IPS-NIHi7 (cell line): ENCODE data around the gene TMEM140.
"Not testable (repeated sequence)": the region's sequence is repeated elsewhere in the genome, so short reads cannot be mapped to it uniquely, and the experiment has no call there.

Source experiments
- DNase-seq: peaks from one replicate; pipeline ENCODE4 v3.0.0; 2012; ENCODE audit warnings: mixed read lengths; ENCODE audit errors: extremely low spot score

The TMEM140 gene

DNA sequence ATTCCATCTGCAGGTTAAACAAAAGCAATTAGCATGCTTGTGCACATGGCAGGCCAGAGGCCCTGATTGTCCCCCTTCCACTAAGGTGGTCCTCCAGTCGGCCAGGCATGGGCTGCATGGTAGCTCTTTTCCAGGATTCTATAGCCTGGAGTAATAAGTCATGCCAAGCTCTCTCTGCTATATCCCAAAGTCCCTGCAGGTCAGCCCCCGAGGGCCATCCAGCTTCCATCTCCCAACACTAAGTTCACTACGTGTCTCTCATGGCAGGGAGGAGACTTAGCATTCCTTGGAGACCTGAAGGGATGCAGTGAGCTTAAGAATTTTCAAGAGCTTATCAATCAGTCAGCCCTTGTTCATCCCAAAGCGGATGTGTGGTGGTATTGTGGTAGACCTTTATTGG, 26.0 kb downstream of the TMEM140 start:
- not testable (repeated sequence) for DNase-seq

DNA sequence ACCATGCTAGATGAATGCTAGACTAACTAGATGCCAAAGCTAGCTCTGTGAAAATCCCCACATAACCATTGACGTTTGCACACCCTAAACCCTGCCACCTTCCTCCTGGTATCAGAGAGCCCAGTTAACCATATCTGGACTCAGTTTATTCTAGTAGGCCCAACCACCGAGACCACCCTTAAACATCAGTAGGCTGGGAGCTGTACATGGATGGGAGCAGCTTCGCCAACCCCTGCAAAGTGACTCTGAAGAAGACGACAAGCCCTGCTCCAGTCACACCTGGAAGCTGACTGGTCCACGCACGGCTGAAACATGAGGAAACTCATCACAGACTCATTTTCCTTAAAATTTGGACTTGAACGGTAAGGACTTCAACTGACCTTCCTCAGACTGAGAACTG, 27.1 kb downstream of the TMEM140 start:
- no peak for DNase-seq

DNA sequence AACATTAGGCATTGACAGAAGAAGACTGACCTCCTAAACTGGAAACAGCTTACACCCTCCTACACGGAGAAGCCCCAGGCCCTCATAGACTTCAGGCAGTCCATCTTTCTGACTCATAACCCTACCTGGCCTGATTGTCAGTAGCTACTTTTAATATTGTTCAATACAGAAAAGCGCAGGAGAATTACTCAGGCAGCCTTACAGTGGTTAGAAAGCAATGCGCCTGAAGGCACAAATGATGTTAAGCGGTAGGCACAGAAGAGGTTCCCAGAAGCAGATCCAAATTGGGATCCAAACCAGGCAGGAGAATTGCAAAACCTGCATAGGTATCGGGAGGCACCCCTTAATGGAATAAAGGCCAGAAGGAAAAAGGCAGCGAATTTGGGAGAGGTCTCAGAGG, 28.1 kb downstream of the TMEM140 start:
- no peak for DNase-seq

DNA sequence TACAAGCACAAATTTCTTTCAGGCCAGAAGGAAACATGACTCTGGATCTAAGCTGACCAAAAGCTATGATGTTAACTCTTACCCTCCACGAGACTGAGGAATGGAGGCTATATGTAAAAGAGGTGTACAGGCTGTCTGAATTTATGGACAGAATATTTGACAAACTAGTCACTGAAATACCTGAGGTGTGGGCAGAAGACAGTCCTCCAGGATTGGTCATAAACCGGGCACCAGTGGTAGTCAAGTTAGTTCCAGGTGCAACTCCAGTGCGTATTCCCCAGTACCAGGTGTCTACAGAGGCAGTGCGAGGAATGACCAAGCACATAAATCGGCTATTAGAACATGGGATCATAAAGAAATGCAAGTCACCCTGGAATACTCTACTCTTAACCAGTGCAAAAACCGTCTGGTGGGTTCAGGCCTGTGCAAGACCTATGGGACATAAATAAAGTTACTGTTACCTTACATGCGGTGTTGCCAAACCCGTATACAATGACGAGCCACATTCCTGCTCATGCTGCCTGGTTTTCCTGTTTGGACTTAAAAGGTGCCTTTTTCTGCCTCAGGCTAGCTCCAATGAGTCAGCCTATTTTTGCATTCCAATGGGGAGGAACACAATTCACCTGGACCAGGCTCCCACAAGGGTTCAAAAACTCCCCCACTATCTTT, 29.3 kb downstream of the TMEM140 start:
- DNase-seq = peak; percentile 43

DNA sequence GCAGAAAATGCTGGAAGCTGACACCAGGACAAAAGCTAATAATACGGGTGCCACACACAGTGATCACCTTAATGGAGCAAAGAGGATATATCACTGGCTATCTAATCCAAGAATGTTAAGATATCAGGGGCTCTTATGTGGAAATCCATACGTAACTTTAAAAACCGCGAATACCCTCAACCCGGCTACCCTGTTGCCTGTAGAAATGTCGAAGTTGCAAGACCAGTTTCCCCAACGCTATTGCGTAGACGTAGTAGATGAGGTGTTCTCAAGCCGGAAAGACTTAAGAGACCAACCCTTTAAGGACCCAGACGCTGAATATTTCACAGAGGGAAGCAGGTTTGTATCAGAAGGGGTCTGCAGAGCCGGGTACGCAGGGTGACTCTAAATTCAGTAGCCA, 30.5 kb downstream of the TMEM140 start:
- DNase-seq = no peak

DNA sequence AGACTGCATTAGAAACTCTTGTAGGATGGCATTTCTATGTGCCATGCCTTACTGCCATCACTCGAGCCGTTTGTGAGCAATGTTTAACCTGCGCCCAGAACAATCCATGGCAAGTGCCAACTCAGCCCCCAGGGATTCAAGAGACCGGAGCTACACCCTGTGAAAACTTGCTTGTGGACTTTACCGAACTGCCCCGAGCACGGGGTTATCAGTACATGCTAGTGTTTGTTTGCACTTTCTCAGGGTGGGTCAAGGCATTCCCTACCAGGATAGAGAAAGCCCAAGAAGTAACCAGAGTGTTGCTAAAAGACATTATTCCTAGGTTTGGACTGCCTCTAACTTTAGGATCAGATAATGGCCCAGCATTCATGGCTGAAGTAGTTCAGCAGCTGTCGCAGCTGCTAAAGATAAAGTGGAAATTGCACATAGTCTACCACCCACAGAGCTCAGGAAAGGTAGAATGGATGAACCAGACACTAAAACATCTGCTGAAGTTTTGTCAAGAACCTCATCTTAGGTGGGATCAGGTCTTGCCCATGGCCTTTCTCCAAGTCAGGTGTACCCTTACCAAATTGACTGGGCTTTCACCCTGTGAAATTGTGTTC, 31.6 kb downstream of the TMEM140 start:
- DNase-seq = no peak

DNA sequence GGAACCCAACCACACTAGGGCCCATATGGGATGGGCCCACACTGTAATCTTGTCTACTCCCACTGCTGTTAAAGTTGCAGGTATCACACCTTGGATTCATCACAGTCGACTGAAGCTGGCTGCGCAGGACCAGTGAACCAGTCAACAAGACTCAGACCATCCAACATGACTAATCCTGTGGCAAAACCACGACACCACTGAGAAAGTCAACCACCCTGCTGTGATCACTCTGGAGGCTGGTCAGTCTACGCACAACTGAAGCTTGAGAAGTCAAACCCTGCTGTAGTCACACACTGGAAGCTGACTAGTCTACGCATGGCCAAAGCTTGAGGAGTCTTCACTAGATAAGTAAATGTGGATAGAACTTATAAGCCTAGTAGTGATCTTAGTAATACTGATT, 32.2 kb downstream of the TMEM140 start:
- no peak for DNase-seq

DNA sequence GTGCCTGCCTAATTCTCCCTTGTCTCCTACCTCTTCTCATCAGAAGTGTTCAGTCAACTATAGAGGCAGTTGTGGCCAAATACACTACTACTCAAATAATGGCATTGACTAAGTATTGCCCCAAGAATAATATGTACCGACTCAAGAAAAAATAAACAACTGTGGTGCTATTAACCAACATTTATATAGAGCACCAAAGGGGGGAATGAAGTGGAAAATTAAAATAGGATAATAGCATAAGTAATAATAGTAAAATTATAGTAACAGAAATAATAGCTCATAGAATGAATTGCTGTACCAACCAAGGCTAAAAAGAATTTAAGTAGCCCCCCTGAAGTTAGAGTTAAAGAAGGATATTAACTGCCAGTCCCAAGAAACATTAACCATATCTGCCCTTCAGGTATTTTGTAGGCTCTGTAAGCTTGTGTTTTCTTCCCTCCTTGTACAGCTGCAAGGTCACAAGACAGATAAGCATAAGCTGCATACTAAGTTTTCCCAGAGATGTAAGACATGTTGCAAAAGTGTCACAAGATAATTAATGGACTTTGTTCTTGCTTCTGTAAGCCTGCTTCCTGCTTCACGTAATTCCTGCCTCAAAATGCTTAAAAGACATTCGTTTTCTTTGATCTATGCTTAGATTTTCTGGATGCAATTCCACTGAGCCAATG, 33.5 kb downstream of the TMEM140 start:
- DNase-seq = no peak

DNA sequence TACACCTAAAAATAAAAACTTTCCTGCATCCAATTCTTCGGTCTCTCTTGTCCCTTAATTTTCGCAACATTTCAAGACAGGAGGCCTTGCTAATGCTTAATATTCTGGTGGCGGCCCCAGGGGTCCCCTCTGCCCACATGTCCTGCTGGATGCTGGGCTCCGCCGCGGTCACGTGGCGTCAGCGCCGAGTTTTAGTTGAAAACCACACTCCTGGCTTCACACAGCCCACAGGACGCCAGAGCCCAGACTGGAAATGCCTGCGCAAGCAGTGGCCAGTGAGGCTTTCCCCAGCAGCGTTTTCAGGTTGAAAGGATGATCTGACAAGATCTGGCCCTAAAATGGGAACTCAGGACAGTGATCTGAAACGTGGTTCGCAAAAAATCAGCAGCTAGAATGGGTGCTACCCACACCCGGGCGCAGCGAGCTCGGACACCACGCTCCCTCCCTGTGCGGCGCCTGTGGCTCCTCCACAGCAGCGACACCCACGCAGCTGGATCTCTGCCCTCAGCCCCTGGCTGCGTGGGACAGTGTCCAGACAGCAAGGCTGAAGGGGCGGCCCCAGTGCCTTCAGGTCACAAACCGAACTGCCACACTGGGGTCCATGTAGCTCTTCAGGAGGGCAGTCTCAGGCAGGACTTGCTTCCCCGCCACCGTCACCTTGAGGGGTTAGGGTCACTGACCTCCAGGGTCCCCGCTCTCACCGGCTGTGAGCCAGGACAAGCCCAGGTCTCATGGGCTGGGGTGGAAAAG, 34.2 kb downstream of the TMEM140 start:
- no peak for DNase-seq

DNA sequence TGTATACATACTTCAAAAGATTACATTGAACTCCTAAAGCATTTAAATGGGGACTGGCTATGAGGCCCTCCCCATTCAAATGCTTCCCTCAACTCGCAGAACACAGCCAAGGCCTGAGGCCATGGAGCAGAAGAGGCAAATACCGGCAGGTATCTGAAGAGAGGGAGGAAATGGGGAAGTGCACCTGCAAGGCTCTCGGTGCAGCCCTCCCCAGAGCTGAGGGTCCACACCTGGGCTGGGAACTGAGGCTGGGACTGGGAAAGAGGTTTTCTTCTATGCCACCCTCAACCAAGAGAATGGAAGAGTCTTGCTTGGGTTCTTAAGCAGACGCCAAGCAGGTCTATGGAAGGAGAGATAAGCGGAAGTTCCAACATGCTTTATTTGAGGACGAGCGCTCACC, 35.6 kb downstream of the TMEM140 start:
- DNase-seq = no peak

DNA sequence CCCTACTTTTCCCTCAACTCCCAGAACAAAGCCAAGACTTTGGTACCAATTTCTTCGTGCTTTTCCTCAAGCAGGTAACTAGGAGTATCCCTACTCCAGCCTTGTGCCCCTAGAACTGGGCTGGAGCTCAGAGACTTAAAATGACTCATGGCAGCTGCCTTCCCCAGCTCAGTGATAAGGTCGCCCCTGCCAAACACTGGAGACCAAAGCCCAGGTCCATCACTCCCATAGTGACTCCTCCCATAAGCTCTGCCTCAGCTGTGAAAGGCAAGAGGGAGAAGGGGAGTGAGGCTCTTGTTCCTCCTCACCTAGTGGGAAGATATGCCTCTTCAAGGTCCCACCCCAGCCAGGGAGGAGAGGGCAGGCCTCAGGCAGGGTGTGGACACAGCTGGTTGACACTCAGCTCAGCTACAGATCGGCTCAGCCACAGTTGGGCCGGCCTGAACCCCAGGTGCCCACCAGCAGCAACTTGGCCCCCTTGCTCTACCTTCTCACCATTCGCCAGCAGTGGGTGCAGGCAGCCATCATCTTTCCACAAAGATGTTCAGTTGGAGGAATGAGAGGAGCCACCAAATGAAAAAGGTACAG, 36.5 kb downstream of the TMEM140 start:
- no peak for DNase-seq

DNA sequence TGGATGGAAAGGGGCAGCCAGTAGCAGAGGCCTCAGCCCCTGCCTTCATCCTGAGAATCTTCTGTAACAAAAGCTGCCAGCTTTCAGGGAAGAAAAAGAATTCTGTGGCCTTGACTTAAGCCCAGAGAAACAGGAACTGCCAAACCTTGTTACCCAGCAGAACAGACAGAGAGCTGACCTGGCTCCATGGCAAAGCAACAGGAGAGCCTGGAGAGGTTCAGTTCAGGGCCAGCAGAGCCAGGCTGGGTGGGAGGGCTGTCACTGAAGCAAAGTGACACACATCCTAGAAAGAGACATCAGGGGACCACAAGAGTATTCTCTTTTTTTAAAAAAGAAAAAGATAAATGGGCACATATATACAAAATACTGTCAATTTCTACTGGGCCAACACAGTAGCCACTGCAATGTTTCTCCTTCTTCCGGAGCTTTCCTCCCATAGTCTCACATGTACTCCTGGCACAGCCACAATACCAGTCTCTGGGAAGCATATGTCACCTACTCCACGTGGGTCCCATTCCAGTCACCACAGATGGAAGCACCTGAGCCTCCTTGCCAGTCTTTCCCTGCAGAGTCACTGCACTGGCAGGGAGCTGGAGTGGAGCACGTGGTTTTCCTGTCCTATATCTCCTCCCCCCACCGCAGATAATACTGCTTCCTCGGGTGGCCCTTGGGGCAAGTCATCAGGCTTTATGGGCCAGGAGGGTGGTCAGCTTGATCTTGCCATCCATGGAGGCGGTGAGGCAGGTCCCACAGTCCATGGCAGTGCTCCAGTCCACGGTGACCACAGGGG, 37.8 kb downstream of the TMEM140 start:
- no peak for DNase-seq

DNA sequence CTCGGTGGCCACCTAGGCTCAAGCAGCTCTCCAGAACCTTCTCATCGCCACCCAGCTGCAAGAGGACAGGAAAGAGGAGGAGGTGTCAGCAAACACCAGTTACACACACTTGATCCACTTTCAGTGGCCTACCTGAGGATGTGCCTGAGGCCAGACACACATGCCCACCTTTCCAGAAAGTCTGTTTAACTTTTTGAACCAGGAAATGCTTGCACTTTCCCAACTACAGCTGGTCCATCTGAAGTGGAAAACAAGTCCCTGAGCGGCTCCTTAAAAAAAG, 38.3 kb downstream of the TMEM140 start:
- no peak for DNase-seq

DNA sequence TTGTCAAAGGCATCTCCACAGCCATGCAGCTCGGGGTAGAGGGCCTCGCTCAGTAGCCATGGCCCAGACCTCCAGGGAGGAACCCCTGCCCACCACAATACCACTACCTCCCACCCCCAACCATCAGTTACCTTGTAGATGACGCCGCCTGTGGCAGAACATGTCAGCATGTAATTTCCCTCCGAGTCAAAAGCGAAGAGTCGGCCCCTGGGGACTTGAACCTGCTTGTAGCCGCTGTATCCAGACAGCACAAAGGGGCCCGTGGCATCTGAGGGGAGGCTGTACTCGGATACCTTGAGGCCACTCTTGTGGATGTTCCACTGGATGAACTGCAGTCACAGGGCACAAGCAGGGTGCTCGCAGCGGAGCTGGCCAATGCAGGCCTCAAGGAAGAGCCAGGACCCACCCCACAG, 39.0 kb downstream of the TMEM140 start:
- no peak for DNase-seq

DNA sequence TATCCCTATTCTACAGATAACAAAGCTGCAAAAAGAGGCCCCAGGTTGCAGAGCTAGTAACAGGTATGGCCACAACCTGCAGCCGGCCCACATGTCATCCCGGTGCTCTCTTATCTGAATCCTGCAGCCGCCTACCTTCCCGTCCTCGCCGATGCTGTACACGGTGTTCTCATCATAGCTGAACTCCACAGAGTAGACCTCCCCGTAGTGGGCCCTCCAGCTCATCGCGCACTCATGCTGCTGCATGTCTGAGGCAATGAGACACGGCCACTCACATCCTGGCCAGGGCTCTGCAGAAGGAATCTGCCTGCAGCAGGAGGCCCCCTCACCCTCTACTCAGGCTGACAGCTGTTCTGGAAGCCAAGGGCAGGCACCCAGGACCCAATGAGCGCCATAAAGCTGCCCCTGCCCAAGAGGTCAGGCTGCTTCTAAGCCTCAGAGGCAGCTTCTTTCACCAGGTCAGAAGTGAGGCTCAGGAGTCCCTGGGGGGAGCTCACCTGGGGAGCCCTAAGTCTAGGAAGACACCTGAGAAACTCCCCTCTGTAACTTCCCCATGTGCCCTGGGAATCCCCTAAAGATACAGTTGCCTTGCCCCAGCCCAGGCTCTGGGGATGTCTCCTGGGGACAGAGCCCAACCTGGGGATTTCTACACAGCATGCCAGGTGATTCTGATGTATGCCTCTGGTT, 40.6 kb downstream of the TMEM140 start:
- DNase-seq = no peak

DNA sequence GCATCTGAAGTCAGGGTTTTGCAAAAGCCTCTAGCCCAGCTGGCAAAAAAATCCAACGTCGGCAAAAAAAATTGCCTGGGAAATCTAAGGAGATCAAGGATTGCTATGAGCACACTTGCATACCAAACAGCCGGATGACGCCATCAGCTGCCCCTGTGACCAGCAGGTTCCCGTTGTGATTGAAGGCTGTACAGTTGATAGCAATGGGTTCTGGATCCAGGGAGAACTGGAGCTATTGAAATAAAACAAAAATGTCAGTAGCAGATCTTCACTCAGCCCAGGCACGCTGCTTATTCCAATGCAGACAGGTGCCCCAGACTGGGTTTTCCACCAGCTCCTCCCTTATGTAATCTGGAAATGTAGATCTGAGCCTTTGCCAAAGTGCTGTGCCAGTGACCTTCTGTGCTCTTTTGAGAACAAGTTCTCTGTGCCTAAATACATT, 41.4 kb downstream of the TMEM140 start:
- DNase-seq = no peak

DNA sequence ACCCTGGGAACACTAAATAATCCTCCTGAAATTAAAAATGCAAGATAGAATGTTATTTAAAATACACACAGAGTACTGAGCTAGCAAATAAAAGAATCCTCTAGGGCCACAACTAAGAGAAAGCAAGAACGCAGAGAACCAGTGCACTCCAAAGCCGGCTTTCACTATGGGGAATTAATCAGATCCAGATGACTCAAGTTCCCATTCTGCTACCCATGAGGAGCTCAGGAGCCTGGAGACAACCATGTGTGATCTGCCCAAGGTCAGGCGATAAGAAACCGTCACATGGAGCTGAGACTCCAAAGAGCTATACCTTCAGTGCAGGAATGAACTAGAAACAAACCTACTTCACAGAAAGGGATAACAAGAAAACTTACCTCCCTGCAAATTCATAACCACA, 42.1 kb downstream of the TMEM140 start:
- DNase-seq = no peak

DNA sequence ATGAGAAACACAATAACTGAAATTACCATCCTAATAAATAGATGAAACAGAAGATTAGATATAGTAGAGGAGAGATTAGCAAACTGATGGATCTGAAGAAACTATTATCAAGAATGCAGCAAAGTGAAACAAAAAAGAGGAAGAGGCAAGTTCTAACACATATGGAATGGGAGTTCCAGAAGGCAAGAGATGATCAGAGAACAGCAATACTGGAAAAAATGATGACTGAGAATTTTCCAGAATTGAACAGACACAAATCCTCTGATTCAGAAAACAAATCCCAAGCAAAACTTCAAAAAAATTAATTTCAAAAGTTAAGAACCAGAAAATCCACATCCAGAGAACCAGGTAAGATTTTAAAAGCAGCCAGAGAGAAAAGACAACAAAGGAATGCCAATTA, 42.8 kb downstream of the TMEM140 start:
- no peak for DNase-seq

DNA sequence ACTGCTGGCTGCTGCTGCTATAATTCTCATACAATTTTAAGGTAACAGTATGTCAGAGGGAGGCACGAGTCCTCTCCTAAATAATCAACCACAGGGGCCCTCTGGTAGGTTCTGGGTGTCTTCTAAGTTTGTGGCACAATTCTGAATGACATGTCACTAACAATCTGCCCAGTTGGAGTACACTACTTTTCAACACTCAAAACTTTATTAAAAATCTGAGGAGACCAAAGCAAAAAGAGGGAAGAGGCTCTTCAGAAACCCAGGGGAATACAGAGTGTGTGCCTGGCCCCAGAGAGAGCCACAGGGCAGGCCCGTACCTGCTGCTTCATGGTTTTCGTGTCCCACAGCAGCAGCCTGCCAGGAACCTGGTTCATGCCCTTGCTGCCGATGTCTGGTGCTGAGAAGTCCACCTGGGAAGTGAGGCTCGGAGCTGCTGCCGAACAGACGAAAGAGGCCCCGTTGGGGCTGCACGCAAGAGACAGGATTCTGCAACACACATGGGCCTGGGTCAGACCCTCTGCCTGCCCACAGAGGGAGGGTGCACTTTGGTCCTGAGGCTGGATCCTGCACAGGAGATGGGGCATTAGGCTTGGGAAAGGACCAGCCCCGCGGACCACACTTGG, 45.2 kb downstream of the TMEM140 start:
- no peak for DNase-seq

DNA sequence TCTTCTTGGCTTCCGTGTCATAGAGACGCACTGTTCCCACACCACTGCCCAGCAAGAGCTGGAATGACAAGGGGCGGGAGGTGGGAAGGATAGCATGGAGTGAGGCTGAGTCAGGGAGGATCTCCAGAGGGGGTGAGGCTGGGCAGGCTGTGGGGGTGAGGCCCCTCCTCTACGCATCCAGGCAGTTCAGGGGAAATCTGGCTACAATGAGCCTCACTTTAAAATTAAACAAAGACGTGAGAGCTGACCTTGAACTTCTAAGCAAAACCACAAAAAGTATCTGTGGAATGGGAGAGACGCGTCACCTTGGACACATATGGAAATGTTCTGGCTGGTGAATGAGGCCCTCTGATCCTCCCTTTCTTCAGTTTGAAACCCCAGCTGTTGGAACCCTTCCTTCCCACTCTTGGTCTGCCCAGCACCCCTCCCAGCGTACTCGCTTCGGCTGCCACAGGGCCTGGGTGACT, 45.8 kb downstream of the TMEM140 start:
- DNase-seq = no peak
